Fibroblast of skin of right quadriceps (primary cell): Measurements from ENCODE around the gene FLT4.
A peak's percentile ranks its signal among the peaks of the same experiment; 100 is the strongest.

Source experiments
- DNase-seq: peaks from one replicate; pipeline ENCODE4 v3.0.0-alpha.2; 2013

Gene FLT4

GRCh38 chr5:180625125-180625790, 24.1 kb downstream of the FLT4 start:
- DNase-seq: no peak

GRCh38 chr5:180624587-180624986, 24.8 kb downstream of the FLT4 start:
- no peak for DNase-seq

GRCh38 chr5:180623844-180624243, 25.6 kb downstream of the FLT4 start:
- no peak for DNase-seq

- DNase-seq: no peak
Observed at GRCh38 chr5:180623411-180623834, 26.0 kb downstream of the FLT4 start.

GRCh38 chr5:180622910-180623309, 26.5 kb downstream of the FLT4 start:
- DNase-seq: no peak

GRCh38 chr5:180621311-180621710, 28.1 kb downstream of the FLT4 start:
- DNase-seq: no peak

- no peak for DNase-seq
Observed at GRCh38 chr5:180620014-180620413, 29.4 kb downstream of the FLT4 start.

- no peak for DNase-seq
Observed at GRCh38 chr5:180619563-180619915, 29.9 kb downstream of the FLT4 start.

- DNase-seq: peak; percentile 54
Observed at GRCh38 chr5:180618829-180619562, 30.4 kb downstream of the FLT4 start.

GRCh38 chr5:180618487-180618828, 30.9 kb downstream of the FLT4 start:
- no peak for DNase-seq

GRCh38 chr5:180613814-180614188, 35.6 kb downstream of the FLT4 start:
- DNase-seq: no peak

- no peak for DNase-seq
Observed at GRCh38 chr5:180613188-180613813, 36.1 kb downstream of the FLT4 start.

- no peak for DNase-seq
Observed at GRCh38 chr5:180612683-180613082, 36.7 kb downstream of the FLT4 start.

- no peak for DNase-seq
Observed at GRCh38 chr5:180611140-180611850, 38.1 kb downstream of the FLT4 start.

- DNase-seq: no peak
Observed at GRCh38 chr5:180609817-180610550, 39.4 kb downstream of the FLT4 start.

- DNase-seq: no peak
Observed at GRCh38 chr5:180609386-180609785, 40.0 kb downstream of the FLT4 start.

- DNase-seq: no peak
Observed at GRCh38 chr5:180608572-180609310, 40.7 kb downstream of the FLT4 start.

GRCh38 chr5:180607861-180608571, 41.4 kb downstream of the FLT4 start:
- DNase-seq: no peak

GRCh38 chr5:180606215-180606785, 43.1 kb downstream of the FLT4 start:
- no peak for DNase-seq

GRCh38 chr5:180605554-180606214, 43.7 kb downstream of the FLT4 start:
- peak; percentile 31 for DNase-seq

- no peak for DNase-seq
Observed at GRCh38 chr5:180604271-180604670, 45.1 kb downstream of the FLT4 start.
